AG09319 (cell line): ENCODE measurements around the gene SPOCK1.

Experiments
- DNase-seq: peaks from one replicate; pipeline ENCODE4 v3.0.0-alpha.2; 2010; ENCODE audit warnings: low read depth; ENCODE audit errors: extremely low read depth
- CTCF ChIP-seq: IDR thresholded peaks from 2 replicates; pipeline ENCODE4 v1.5.1; 2011; ENCODE audit warnings: low read depth, mild to moderate bottlenecking, inconsistent platforms, low read length, moderate library complexity

The SPOCK1 gene

GRCh38 chr5:137105351-137106035 lies 393.6 kb downstream of the SPOCK1 start:
- no peak for TF ChIP-seq CTCF
- no peak for DNase-seq

GRCh38 chr5:137101544-137101943 lies 397.6 kb downstream of the SPOCK1 start:
- TF ChIP-seq CTCF = no peak
- peak; percentile 47 for DNase-seq

- TF ChIP-seq CTCF = no peak
- no peak for DNase-seq
Measured at GRCh38 chr5:137099651-137100050, 399.5 kb downstream of the SPOCK1 start.

GRCh38 chr5:137098663-137099062 lies 400.5 kb downstream of the SPOCK1 start:
- TF ChIP-seq CTCF = no peak
- no peak for DNase-seq

- no peak for TF ChIP-seq CTCF
- no peak for DNase-seq
Measured at GRCh38 chr5:137098238-137098637, 400.9 kb downstream of the SPOCK1 start.

GRCh38 chr5:137097203-137097602 lies 401.9 kb downstream of the SPOCK1 start:
- no peak for DNase-seq
- TF ChIP-seq CTCF = no peak

- DNase-seq = no peak
- TF ChIP-seq CTCF = no peak
Measured at GRCh38 chr5:137096149-137097103, 402.7 kb downstream of the SPOCK1 start.
